ENCODE measurements around the gene TSPYL1.

DNA sequence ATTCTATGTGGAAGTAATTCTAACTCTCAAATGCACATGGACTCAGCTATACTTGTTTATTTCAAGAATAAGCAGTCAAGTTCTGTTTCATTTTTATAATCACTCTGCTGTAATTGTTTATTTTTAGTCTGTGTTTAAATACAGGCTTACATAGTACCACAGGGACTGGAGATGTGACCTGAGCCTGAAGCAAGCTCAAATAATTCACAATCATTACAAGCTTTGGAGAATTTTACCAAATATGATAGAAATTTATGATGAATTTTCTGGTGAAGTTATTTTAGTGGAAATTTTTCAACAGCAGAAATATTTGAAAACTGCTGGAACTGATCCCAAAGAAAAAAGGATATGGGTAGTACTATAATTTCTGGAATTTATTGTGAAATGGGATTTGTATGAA is 49.4 kb upstream of the TSPYL1 start:
- no peak for TF ChIP-seq CTCF (tag by site-specific recombination; IDR thresholded peaks at IDR 0.05)
- TF ChIP-seq ZNF184 (tag by site-specific recombination; IDR thresholded peaks at IDR 0.05), result no peak
- no peak for TF ChIP-seq ZNF394 (tag by site-specific recombination; IDR thresholded peaks at IDR 0.05; ENCODE audit: borderline replicate concordance)
- TF ChIP-seq ZNF707 (tag by site-specific recombination; IDR thresholded peaks at IDR 0.05), result no peak
- TF ChIP-seq REST (tag by site-specific recombination; IDR thresholded peaks at IDR 0.05), result no peak
- no peak for TF ChIP-seq TCF7L2 (IDR thresholded peaks at IDR 0.05; ENCODE audit: borderline replicate concordance, low read depth, low read length)
- TF ChIP-seq ZNF768 (tag by site-specific recombination; IDR thresholded peaks at IDR 0.05), result no peak
- TF ChIP-seq, protein P1, sequence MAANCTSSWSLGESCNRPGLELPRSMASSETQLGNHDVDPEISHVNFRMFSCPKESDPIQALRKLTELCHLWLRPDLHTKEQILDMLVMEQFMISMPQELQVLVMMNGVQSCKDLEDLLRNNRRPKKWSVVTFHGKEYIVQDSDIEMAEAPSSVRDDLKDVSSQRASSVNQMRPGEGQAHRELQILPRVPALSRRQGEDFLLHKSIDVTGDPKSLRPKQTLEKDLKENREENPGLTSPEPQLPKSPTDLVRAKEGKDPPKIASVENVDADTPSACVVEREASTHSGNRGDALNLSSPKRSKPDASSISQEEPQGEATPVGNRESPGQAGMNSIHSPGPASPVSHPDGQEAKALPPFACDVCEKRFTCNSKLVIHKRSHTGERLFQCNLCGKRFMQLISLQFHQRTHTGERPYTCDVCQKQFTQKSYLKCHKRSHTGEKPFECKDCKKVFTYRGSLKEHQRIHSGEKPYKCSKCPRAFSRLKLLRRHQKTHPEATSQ (tag by site-specific recombination; IDR thresholded peaks at IDR 0.05), result no peak
- no peak for TF ChIP-seq ZNF510 (tag by site-specific recombination; IDR thresholded peaks at IDR 0.05; ENCODE audit: insufficient replicate concordance)

Measured in HEK293 (cell line).